HFFc6 (cell line): ENCODE measurements around the gene MED15. TPM values are rescaled to one million over a fixed set of nuclear protein-coding genes. Genes with fewer than 3 reads are reported as not detected.
A peak's percentile ranks its signal among the peaks of the same experiment; 100 is the strongest.

Experiments
- DNase-seq: peaks from one replicate; pipeline ENCODE4 v3.0.0-alpha.2; 2018
- H3K27ac Mint-ChIP-seq: 2 replicates; pipeline ENCODE4 v1.8.0; 2020; ENCODE audit warnings: mild to moderate bottlenecking, mixed read lengths
- H3K27me3 Mint-ChIP-seq: 2 replicates; pipeline ENCODE4 v1.8.0; 2021; ENCODE audit warnings: mild to moderate bottlenecking, moderate library complexity, mixed read lengths; ENCODE audit not compliant: insufficient read depth
- H3K36me3 Mint-ChIP-seq: 2 replicates; pipeline ENCODE4 v1.8.0; 2021; ENCODE audit warnings: low read depth, mixed read lengths
- H3K4me1 Mint-ChIP-seq: 2 replicates; pipeline ENCODE4 v1.8.0; 2020; ENCODE audit warnings: low read depth, mixed read lengths
- H3K4me3 Mint-ChIP-seq: 2 replicates; pipeline ENCODE4 v1.8.0; 2020; ENCODE audit warnings: mild to moderate bottlenecking, moderate library complexity, mixed read lengths
- H3K9me3 Mint-ChIP-seq: 2 replicates; pipeline ENCODE4 v1.8.0; 2020; ENCODE audit warnings: mild to moderate bottlenecking, mixed read lengths
- total RNA-seq, 6 experiments: library from RNA; stranded (reverse); fragmentation: NEBNext Ultra II Directional; extraction: Animal tissue kit (Norgen Biotek cat#: 25700); gene quantifications; 2 replicates in 1 of 6; 3 replicates in 5 of 6; pipeline ENCODE4 v1.2.3, GENCODE V29; 2021
- TF ChIP-seq, protein P1 (sequence below): fragments of 200-600 bp; sonication (generic); IDR thresholded peaks from 2 replicates; pipeline ENCODE4 v1.5.0; 2021; ENCODE audit warnings: antibody characterized with exemption, mild to moderate bottlenecking

MED15 gene
- total RNA-seq, 6 experiments from 2014 or later: 128 to 148 (median 136) TPM

DNA sequence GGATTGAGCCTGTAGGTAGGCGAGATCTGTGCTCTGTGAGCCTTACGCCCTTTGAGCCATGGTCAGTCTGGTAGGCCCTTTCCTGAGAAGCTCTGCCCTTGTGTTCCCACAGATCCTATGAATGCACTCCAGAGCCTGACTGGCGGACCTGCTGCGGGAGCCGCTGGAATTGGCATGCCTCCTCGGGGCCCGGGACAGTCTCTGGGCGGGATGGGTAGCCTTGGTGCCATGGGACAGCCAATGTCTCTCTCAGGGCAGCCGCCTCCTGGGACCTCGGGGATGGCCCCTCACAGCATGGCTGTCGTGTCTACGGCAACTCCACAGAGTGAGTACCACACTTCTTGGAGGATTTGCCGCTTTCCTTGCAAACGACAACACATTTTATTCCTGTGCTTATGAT, 47.4 kb downstream of the MED15 start:
- Mint-ChIP-seq H3K4me3 (no peak overlapping the region), H3K4me1 (peaks cover 64% of the 10 kb centered on the region), H3K9me3 (no peaks in the 10 kb centered on the region), H3K27me3 (peaks cover 3% of the 10 kb centered on the region), H3K27ac (peak overlapping the region; percentile 31; the same call in 1 of the 2 replicates), H3K36me3 (peaks cover 56% of the 10 kb centered on the region)
- TF ChIP-seq, protein P1, sequence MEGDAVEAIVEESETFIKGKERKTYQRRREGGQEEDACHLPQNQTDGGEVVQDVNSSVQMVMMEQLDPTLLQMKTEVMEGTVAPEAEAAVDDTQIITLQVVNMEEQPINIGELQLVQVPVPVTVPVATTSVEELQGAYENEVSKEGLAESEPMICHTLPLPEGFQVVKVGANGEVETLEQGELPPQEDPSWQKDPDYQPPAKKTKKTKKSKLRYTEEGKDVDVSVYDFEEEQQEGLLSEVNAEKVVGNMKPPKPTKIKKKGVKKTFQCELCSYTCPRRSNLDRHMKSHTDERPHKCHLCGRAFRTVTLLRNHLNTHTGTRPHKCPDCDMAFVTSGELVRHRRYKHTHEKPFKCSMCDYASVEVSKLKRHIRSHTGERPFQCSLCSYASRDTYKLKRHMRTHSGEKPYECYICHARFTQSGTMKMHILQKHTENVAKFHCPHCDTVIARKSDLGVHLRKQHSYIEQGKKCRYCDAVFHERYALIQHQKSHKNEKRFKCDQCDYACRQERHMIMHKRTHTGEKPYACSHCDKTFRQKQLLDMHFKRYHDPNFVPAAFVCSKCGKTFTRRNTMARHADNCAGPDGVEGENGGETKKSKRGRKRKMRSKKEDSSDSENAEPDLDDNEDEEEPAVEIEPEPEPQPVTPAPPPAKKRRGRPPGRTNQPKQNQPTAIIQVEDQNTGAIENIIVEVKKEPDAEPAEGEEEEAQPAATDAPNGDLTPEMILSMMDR: no peak
- DNase-seq: no peak

- Mint-ChIP-seq H3K4me3 (no peak overlapping the region), H3K4me1 (peaks cover 29% of the 10 kb centered on the region), H3K27ac (peak overlapping the region; percentile 92; the same call in 1 of the 2 replicates), H3K9me3 (no peaks in the 10 kb centered on the region), H3K27me3 (peaks cover 3% of the 10 kb centered on the region), H3K36me3 (peaks cover 70% of the 10 kb centered on the region)
- no peak for DNase-seq
- TF ChIP-seq, protein P1: no peak
Observed at GRCh38 chr22:20558534-20558933, 51.1 kb downstream of the MED15 start.

DNA sequence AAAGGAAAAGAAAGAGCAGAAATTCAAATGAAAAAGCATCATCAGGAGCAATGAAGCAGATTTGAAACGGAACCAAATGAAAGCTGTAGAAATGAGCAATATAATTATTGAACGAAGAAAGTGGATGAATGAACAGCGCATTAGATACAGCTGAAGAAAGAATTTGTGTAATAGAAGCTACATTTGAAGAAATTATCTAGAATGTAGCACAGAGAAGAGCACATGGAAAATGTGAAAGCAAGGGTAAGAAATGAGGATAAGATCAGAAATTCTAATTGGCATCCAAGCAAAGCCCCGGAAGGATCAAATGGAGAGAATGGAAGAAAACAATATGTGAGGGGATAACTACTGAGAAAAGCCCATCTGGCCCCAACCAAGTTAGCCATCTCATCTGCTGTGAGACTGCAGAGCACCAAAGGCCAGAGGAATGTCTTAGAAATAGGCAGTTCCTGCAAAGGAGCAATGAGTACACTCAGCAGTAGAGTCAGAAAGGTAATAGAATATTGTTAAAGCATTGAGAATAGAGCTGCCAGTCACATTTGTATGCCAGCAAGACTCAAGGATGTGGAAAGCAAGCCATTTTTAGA, 51.9 kb downstream of the MED15 start:
- Mint-ChIP-seq H3K4me1 (peaks cover 37% of the 10 kb centered on the region), H3K27ac (peak overlapping the region; percentile 92), H3K4me3 (no peak overlapping the region), H3K36me3 (peaks cover 73% of the 10 kb centered on the region), H3K27me3 (peaks cover 3% of the 10 kb centered on the region), H3K9me3 (no peaks in the 10 kb centered on the region)
- no peak for DNase-seq
- TF ChIP-seq, protein P1: no peak

- TF ChIP-seq, protein P1: no peak
- peaks cover 68% of the 10 kb centered on the region for H3K36me3 Mint-ChIP-seq
Observed at GRCh38 chr22:20560716-20561115, 53.3 kb downstream of the MED15 start.

DNA sequence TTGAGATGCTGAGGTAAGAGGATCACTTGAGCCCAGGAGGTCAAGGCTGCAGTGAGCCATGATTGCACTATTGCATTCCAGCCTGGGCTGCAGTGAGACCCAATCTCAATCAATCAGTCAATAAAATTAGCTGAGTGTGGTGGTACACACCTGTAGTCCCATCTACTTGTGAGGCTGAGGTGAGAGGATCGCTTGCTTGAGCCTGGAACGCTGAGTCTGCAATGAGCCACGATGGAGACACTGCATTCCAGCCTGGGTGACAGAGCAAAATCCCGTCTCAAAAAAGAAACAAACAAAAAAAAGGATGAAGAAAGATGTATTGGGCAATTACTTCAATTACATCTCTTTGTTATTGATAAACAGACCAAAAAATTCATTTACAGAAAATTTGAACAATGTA, 54.5 kb downstream of the MED15 start:
- Mint-ChIP-seq H3K27ac (peak overlapping the region; percentile 51; the same call in 1 of the 2 replicates), H3K4me1 (peaks cover 44% of the 10 kb centered on the region), H3K27me3 (peaks cover 5% of the 10 kb centered on the region), H3K36me3 (peaks cover 63% of the 10 kb centered on the region), H3K4me3 (no peak overlapping the region), H3K9me3 (no peaks in the 10 kb centered on the region)
- no peak for DNase-seq
- TF ChIP-seq, protein P1: no peak

More at GRCh38 chr22:20560716-20561115, 53.3 kb downstream of the MED15 start:
- Mint-ChIP-seq H3K4me3 (no peak overlapping the region), H3K9me3 (no peaks in the 10 kb centered on the region), H3K27me3 (peaks cover 5% of the 10 kb centered on the region), H3K27ac (no peak overlapping the region), H3K4me1 (peaks cover 41% of the 10 kb centered on the region)
- DNase-seq: no peak
